HepG2 (cell line): ENCODE measurements around the gene RABL6. TPM values are rescaled to one million over a fixed set of nuclear protein-coding genes. Genes with fewer than 3 reads are reported as not detected.

Experiments
- ATM ChIP-seq: fragments of 450-650 bp; IDR thresholded peaks from 2 replicates; pipeline ENCODE4 v1.7.1; 2017; ENCODE audit warnings: mild to moderate bottlenecking, borderline replicate concordance
- BRCA1 ChIP-seq: sonication (generic); formaldehyde crosslinking; IDR thresholded peaks from 2 replicates; pipeline ENCODE4 v1.4.0; 2020; ENCODE audit warnings: missing genetic modification reagents
- CSRNP2 ChIP-seq: sonication (generic); formaldehyde crosslinking; conservative IDR thresholded peaks from 2 replicates; pipeline ENCODE4 v1.8.0; 2022; ENCODE audit warnings: low read depth, missing genetic modification reagents
- EED ChIP-seq: sonication (generic); formaldehyde crosslinking; IDR thresholded peaks from 2 replicates; pipeline ENCODE4 v1.5.0; 2020; ENCODE audit warnings: mild to moderate bottlenecking, missing genetic modification reagents
- ELF1 ChIP-seq: sonication (generic); formaldehyde crosslinking; IDR thresholded peaks from 2 replicates; pipeline ENCODE4 v1.4.0; 2020; ENCODE audit warnings: missing genetic modification reagents
- GATAD2A ChIP-seq: IDR thresholded peaks from 2 replicates; pipeline ENCODE4 v1.6.1; 2016
- HES4 ChIP-seq: sonication (generic); formaldehyde crosslinking; IDR thresholded peaks from 2 replicates; pipeline ENCODE4 v1.9.0; 2021; ENCODE audit warnings: mild to moderate bottlenecking, missing genetic modification reagents, borderline replicate concordance
- HMG20A ChIP-seq: IDR thresholded peaks from 2 replicates; pipeline ENCODE4 v1.6.1; 2016; ENCODE audit warnings: borderline replicate concordance
- KLF11 ChIP-seq: IDR thresholded peaks from 2 replicates; pipeline ENCODE4 v1.6.1; 2016; ENCODE audit warnings: missing compliant biosample characterization
- KLF12 ChIP-seq: sonication (generic); formaldehyde crosslinking; IDR thresholded peaks from 2 replicates; pipeline ENCODE4 v1.4.0; 2020; ENCODE audit warnings: missing genetic modification reagents, borderline replicate concordance
- KMT2B ChIP-seq: IDR thresholded peaks from 2 replicates; pipeline ENCODE4 v1.6.1; 2016; ENCODE audit warnings: missing genetic modification reagents, missing compliant biosample characterization
- NCOA1 ChIP-seq: sonication (generic); formaldehyde crosslinking; IDR thresholded peaks from 2 replicates; pipeline ENCODE4 v1.9.0; 2021; ENCODE audit warnings: missing genetic modification reagents
- RAD51 ChIP-seq: fragments of 450-650 bp; IDR thresholded peaks from 2 replicates; pipeline ENCODE4 v1.6.1; 2016; ENCODE audit warnings: borderline replicate concordance
- THAP11 ChIP-seq: IDR thresholded peaks from 2 replicates; pipeline ENCODE4 v1.6.1; 2016; ENCODE audit warnings: missing biosample characterization, missing genetic modification reagents
- YY1 ChIP-seq: IDR thresholded peaks from 2 replicates; pipeline ENCODE4 v1.6.1; 2011; ENCODE audit warnings: low read length, low read depth, moderate library complexity, mild to moderate bottlenecking; ENCODE audit not compliant: insufficient read depth, insufficient replicate concordance
- ZNF18 ChIP-seq: sonication (generic); formaldehyde crosslinking; IDR thresholded peaks from 2 replicates; pipeline ENCODE4 v1.8.0; 2022; ENCODE audit warnings: mild to moderate bottlenecking, missing genetic modification reagents; ENCODE audit not compliant: insufficient replicate concordance
- ZNF253 ChIP-seq: sonication (generic); formaldehyde crosslinking; IDR thresholded peaks from 2 replicates; pipeline ENCODE4 v1.8.0; 2022; ENCODE audit warnings: mild to moderate bottlenecking, missing genetic modification reagents, borderline replicate concordance
- ZNF256 ChIP-seq: sonication (generic); formaldehyde crosslinking; conservative IDR thresholded peaks from 2 replicates; pipeline ENCODE4 v1.4.0; 2020; ENCODE audit warnings: missing genetic modification reagents
- ZNF549 ChIP-seq: sonication (generic); formaldehyde crosslinking; IDR thresholded peaks from 2 replicates; pipeline ENCODE4 v1.5.0; 2020; ENCODE audit warnings: missing genetic modification reagents
- ZNF564 ChIP-seq: sonication (generic); formaldehyde crosslinking; IDR thresholded peaks from 2 replicates; pipeline ENCODE4 v1.8.1; 2023; ENCODE audit warnings: mild to moderate bottlenecking, missing genetic modification reagents
- ZSCAN12 ChIP-seq: sonication (generic); formaldehyde crosslinking; IDR thresholded peaks from 2 replicates; pipeline ENCODE4 v1.9.0; 2021; ENCODE audit warnings: mild to moderate bottlenecking, missing genetic modification reagents
- polyA plus RNA-seq, 8 experiments: library from polyadenylated mRNA; depleted of rRNA in 3 of 8; stranded (reverse) in 7 of 8; unstranded in 1 of 8; fragments of >200 nt; fragmentation: Illumina TruSeq in 4 of 8; extraction: Trizol in 4 of 8; gene quantifications; 2 replicates each; pipeline versions ENCODE4 v1.2.1 to v1.2.3, GENCODE V29; 2011 to 2016; ENCODE audit warnings: low read depth in 4 of 8, missing spikeins in 1 of 8, mixed read lengths in 1 of 8; ENCODE audit not compliant: insufficient read depth in 1 of 8
- total RNA-seq, 5 experiments: library from RNA; depleted of rRNA; stranded (reverse); fragments of >200 nt; fragmentation: Illumina TruSeq; extraction: Trizol; gene quantifications; 2 replicates each; pipeline ENCODE4 v1.2.3, GENCODE V29; 2016; ENCODE audit warnings: low read depth in 1 of 5
- TF ChIP-seq, protein P1 (sequence below), 2 experiments: fragments of 450-650 bp in 1 of 2; sonication (generic) in 1 of 2; formaldehyde crosslinking; IDR thresholded peaks; 2 replicates each; pipeline versions ENCODE4 v1.5.0 to v1.8.0; 2020 to 2022; ENCODE audit warnings: mild to moderate bottlenecking in 1 of 2, missing genetic modification reagents in 1 of 2
- TF ChIP-seq, protein P2 (sequence below): sonication (generic); formaldehyde crosslinking; IDR thresholded peaks from 2 replicates; pipeline ENCODE4 v1.5.0; 2020; ENCODE audit warnings: mild to moderate bottlenecking, missing genetic modification reagents
- TF ChIP-seq, protein P3 (sequence below): sonication (generic); formaldehyde crosslinking; IDR thresholded peaks from 2 replicates; pipeline ENCODE4 v1.4.0; 2020; ENCODE audit warnings: missing genetic modification reagents, mild to moderate bottlenecking, borderline replicate concordance

Gene RABL6
- total and polyA plus RNA-seq, 2 of the 13 experiments (the other 11 are each of a cell fraction or from before 2014, with no cell fraction given), result 81.5 to 125 TPM

GRCh38 chr9:136865041-136865767 lies 57.5 kb downstream of the RABL6 start (continued):
- no peak for TF ChIP-seq ATM
- TF ChIP-seq KLF11 (CRISPR knock-in tag), result no peak
- no peak for TF ChIP-seq EED (CRISPR knock-in tag)
- TF ChIP-seq GATAD2A (CRISPR knock-in tag), result no peak
- TF ChIP-seq KLF12, result no peak
- no peak for TF ChIP-seq NCOA1 (CRISPR knock-in tag)
- no peak for TF ChIP-seq HES4 (CRISPR knock-in tag)
- TF ChIP-seq, protein P1, sequence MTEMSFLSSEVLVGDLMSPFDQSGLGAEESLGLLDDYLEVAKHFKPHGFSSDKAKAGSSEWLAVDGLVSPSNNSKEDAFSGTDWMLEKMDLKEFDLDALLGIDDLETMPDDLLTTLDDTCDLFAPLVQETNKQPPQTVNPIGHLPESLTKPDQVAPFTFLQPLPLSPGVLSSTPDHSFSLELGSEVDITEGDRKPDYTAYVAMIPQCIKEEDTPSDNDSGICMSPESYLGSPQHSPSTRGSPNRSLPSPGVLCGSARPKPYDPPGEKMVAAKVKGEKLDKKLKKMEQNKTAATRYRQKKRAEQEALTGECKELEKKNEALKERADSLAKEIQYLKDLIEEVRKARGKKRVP (CRISPR knock-in tag; IDR thresholded peaks at IDR 0.05), result peak in 1 of 2 experiments; percentile 90; a peak in 2 of 4 replicates
- no peak for TF ChIP-seq RAD51
- no peak for TF ChIP-seq CSRNP2
- TF ChIP-seq ZSCAN12 (CRISPR knock-in tag), result no peak
- TF ChIP-seq ZNF253 (CRISPR knock-in tag), result no peak
- TF ChIP-seq ZNF549 (CRISPR knock-in tag), result no peak
- TF ChIP-seq HMG20A, result no peak
- 0 out of 2 replicates have a peak, but pooled peaks have one; percentile 18 for TF ChIP-seq THAP11
- no peak for TF ChIP-seq YY1
- TF ChIP-seq ZNF18 (CRISPR knock-in tag), result no peak
- TF ChIP-seq, protein P2, sequence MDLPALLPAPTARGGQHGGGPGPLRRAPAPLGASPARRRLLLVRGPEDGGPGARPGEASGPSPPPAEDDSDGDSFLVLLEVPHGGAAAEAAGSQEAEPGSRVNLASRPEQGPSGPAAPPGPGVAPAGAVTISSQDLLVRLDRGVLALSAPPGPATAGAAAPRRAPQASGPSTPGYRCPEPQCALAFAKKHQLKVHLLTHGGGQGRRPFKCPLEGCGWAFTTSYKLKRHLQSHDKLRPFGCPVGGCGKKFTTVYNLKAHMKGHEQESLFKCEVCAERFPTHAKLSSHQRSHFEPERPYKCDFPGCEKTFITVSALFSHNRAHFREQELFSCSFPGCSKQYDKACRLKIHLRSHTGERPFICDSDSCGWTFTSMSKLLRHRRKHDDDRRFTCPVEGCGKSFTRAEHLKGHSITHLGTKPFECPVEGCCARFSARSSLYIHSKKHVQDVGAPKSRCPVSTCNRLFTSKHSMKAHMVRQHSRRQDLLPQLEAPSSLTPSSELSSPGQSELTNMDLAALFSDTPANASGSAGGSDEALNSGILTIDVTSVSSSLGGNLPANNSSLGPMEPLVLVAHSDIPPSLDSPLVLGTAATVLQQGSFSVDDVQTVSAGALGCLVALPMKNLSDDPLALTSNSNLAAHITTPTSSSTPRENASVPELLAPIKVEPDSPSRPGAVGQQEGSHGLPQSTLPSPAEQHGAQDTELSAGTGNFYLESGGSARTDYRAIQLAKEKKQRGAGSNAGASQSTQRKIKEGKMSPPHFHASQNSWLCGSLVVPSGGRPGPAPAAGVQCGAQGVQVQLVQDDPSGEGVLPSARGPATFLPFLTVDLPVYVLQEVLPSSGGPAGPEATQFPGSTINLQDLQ, result no peak
- TF ChIP-seq, protein P3, sequence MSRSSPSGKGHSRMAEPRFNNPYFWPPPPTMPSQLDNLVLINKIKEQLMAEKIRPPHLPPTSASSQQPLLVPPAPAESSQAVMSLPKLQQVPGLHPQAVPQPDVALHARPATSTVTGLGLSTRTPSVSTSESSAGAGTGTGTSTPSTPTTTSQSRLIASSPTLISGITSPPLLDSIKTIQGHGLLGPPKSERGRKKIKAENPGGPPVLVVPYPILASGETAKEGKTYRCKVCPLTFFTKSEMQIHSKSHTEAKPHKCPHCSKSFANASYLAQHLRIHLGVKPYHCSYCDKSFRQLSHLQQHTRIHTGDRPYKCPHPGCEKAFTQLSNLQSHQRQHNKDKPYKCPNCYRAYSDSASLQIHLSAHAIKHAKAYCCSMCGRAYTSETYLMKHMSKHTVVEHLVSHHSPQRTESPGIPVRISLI, result no peak
- TF ChIP-seq BRCA1, result no peak
- TF ChIP-seq ZNF256, result no peak
- TF ChIP-seq KMT2B (CRISPR knock-in tag), result no peak
- no peak for TF ChIP-seq ELF1
- no peak for TF ChIP-seq ZNF564 (CRISPR knock-in tag)
